HG03025 (cell line): Measurements from ENCODE around the gene BUD31.
"Not testable (repeated sequence)": the region's sequence is repeated elsewhere in the genome, so short reads cannot be mapped to it uniquely, and the experiment has no call there.

Experiments
- ATAC-seq: cut with Tn5 transposase; IDR thresholded peaks from one replicate; pipeline ENCODE4 v1.9.1; 2021; ENCODE audit warnings: mild to moderate bottlenecking, moderate library complexity; ENCODE audit not compliant: unreplicated experiment, low FRiP score

BUD31 gene

DNA sequence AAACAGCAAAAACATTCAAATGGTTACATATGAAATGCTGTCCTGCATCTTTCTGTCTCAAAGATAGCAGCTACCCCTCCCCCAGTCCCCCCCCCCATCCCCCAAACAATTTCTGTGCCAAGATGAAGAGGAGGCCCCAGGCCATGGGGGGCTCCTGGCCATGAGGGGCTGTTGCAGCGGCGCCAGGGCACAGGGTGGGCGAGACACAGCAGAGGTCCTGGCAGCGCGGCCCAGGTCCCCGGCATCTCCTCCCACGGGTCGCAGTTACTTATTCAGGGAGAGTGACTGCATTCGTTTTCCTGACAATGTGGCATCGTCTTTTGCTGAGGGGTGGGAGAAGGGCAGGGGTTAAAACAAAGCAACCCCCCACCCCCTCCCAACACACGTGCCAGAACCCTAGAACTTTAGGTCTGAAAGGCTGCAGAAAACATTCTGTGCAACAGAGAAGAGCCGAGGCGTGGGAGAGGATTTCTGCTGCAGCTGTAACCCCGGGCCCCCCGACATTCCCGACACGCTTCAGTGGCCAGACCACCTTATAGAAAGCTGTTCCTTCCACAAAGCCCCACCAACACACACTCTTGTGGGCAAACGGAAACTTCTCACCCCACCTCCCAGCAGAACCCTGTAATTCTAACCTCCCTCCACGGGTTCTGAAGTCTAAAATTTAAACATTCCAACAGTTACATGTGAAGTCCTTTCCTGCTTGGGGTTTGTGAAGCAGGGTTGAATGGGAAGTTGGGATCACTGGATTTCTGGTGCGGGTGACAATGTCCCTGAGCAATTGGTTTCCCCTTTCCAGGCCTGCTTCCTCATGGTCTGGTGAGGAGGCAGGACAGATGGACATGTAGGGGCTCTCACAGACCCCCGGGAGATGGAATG lies 12.1 kb upstream of the BUD31 start:
- ATAC-seq: no peak

DNA sequence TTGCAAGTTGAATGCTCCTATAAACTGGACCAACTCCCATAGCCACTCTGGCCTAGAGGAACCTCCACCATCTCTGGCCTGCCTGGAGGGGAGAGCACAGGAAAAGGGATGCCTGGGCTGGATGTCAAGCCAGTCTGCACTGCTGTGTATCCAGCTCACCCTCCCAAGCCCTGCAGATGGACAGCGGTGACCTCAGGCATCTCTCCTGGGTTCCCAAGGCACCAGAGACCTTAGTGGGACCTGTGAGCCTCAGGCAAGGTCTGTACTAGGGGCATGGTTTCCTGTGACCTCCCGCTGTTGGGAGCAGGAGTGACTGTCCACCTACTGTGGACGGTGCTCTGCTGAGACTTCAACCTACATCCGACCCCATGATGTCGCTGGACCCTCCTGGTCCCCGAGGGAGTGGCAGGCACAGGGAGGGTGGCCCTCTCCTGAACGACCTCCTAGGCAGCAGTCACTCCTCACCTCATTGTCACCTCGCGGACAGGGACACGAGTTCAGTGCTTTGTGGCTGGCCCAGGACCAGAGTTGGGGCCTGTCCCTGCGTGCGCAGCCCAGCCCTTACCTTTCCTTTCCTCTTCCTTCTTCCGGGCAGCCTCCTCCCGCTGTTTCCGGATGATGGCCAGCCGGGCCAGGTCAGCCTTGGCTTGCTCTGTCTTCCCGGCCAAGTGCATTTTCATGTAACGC lies 11.3 kb upstream of the BUD31 start:
- no peak for ATAC-seq

DNA sequence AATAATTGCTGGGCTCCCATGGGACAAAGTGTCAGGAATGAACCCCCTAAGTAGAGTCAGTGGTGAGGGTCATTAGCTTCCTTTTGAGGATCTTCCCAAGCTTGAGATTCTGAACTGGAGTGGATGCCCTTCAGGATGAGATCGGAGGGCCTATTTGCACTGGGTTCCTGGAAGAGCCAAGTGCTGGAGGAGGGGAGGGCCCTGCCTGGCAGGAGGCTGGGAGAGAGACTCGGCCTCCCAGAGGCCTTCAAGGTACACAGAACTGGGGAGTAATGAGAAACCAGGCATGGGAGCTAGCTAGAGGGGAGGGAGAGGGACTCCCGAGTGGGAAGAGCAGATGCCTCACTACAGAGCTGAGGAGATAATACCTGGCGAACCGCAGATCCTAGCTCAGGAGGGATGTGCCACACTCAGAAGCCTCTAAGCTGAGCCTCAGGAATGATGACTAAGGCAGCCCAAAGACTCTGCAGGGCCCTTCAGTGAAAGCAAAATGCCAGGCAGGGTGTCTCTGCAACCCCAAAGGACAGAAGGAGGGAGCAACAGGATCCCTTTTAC lies 9.8 kb upstream of the BUD31 start:
- ATAC-seq: no peak

DNA sequence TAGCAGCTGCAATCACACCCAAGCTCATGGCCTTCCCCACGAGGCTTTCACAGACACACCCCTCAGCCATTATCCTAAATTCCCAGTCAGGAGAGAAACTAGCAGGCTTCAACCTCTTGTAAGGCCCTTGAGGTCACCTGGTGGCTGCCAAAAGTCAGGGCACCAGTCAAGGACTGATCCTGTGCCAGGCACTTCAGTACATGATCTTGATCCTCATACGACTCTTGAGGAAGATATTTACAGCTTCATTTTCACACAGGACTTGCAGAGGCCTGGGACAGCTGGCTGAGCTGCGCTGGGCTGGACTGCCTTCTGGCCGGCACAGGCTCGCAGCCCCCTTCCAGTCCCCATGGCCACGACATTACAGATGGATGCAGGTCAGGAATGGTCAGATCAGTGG lies 9.2 kb upstream of the BUD31 start:
- no peak for ATAC-seq

DNA sequence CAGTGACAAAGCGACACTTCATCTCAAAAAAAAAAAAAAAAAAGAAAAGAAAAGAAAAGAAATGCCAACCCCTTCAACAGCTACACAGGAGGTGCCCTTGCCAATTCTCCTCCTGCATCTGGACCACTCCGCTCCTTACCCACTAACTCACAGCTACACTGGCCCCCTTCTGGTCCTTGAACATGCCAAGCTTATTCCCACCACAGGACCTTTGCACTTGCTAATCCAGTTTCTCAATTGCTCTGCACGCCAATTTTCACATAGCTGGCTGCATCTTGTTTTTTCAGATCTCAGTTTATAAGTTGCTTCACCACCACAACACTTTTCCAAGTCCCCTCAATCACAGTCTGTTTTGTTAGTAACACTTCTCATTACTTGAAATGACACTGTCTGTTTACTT lies 5.9 kb upstream of the BUD31 start:
- ATAC-seq: no peak

DNA sequence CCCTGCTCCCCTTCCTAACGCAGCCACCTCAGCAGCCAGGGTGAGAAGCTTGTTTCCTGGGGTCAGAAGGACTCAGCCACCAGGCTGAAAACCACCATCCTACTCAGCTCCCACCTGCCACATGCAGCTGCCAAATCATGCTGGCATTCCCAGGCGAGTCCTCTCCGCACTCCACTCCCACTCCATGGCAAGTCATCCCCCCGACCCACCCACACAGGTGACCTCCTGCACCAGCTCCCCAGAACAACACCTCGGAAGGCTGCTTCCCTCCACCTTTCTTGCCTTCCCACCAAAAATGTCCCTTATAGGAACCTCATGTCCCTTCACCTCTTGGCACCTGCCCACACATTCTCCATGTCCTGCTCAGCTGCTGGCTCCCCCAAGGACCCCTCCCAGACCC lies 5.0 kb upstream of the BUD31 start:
- ATAC-seq: no peak

DNA sequence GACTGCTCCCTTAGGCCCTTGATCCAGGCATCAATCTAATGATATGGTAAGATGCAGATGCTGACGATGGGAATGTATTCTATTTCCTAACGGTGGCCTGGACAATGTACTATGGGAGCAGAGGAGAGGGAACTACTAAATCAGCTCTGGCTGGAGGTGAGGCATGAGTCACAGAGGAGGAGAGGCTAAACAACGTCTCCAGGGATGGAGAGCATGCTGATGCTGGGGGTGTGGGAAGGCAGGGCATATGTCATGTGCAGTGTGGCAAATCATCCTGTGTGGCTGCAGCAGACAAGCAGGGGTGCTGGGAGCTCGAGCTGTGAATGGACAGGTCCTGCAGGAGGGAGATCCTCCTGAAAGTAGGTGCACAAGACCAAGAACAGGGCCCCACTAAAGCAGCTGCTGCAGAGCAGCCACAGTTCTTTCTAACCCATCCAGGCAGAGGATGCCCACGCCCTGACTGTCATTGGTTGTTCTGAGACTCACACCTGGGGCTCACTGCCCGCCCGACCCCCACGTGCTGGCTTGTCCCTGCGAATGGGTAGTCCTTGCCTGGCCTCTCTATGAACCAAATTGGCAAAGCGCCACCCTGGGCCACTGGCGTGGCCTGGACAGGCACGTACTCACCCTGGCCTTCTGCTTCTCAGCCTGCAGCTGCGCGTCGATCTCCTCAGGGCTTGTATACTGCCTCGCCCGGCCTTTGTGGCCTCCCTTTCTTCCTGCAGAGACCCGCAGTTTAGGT lies 4.4 kb upstream of the BUD31 start:
- no peak for ATAC-seq

DNA sequence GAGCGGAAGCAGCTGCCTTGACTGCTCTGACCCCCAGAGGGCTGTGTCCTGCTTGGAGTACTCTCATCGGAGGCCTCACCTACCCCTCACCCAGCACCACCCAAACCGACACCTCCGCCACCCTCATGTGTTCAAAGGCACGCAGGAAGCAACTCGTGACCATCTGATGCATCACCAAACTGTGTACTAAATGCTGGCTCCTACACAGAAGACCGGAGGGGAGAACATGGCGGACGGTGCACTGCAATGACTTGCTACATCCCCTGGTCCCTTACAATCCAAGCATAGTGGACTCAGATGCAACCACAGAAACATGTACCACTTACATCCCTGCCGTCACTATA lies 3.8 kb upstream of the BUD31 start:
- ATAC-seq: no peak

DNA sequence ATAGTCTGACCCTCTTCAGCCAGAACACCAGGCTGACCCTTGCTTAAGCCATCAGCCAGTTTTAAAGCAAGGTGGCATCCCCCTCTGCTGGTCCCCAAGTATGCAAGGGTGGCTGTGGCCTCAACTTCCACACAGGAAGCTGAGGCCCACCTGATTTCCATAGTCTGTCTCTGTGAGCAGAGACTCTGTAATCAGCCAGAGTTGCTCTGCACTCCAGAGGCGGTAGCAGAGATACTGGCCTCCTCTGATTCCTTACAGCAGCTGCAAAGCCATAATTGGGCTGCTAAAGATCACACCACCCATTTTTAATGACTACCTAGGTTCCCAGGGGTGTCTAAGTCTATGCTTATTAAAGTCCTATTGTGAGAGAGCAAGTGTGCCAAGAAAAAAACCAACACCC lies 2.2 kb upstream of the BUD31 start:
- no peak for ATAC-seq

DNA sequence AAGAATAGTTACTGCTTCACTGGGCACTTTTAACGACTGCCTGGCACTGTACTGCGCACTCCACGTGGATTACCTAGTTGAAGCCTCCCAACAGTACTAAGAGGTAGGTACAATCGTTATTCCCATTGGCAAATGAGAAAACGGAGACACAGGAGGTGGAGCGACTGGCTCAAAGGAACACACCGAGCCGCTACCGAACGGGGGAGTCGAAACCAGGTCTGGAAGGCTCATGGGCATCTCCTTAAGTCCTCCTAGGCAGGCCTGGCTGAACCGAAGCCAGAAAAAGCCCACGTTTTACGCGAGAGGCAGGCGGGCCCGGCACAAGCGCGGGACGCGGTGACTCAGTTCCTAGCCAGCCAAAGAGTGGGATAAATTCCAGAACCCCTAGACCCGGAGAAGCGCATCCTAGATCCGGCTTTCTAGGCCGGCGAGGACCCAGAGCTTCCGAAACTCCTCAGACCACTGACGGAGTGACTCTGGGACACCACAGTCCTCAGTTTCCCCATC lies 844 bp upstream of the BUD31 start:
- ATAC-seq: no peak

DNA sequence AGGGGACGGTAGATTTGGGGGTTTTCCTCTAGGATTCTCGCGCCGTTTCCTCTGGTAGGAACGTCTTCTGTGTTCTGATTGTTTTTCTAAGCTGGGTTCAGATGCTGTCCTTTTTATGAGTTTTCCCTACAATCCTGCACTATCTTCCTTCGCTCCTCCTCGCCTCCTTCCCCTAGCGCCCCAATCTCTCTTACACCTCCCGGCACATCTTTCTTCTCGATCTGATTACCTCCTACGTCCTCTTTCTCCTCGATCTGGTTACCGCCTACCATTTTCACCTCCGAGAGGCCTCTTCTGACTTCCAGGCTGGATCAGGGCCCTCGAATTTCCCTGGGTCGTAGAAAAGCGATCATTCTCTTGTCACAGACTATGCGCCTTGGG lies 413 bp downstream of the BUD31 start:
- peak; percentile 3 for ATAC-seq

DNA sequence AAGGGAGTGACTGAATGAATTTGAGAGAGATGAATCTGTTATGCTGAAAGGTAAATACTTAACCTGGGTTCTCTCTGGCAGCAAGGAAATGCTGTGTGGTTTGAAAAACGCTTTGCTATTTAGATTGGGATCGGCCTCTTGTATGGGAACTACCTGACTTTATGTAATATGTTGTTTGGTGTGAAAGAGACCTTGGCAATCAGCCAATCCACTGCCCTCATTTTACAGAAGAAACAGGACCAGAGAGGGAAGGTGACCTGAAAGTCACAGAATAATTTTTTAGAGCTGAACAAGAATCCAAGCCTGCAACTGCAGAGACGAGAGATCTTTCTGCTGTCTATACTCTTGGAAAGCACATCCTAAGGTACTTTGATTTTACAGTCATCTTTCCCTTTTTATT lies 1.0 kb downstream of the BUD31 start:
- ATAC-seq: no peak

DNA sequence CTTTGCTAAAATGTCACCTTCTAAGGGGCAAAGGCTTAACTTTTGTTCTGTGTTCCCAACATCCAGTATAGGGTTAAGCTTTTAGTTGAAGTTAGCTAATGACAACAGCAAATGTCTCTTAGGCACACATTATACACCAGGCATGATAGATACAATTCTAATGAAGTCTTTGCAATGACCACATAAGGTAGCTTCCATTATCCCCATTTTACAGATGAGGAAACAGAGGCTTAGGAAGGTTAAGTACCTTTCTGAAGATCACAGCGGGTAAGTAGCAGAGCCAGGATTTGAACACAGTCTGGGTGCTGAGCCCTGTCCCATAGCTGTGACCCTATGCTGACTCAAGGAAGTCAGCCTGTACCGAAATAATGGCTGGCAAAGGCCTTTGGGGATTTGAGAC lies 1.9 kb downstream of the BUD31 start:
- no peak for ATAC-seq

DNA sequence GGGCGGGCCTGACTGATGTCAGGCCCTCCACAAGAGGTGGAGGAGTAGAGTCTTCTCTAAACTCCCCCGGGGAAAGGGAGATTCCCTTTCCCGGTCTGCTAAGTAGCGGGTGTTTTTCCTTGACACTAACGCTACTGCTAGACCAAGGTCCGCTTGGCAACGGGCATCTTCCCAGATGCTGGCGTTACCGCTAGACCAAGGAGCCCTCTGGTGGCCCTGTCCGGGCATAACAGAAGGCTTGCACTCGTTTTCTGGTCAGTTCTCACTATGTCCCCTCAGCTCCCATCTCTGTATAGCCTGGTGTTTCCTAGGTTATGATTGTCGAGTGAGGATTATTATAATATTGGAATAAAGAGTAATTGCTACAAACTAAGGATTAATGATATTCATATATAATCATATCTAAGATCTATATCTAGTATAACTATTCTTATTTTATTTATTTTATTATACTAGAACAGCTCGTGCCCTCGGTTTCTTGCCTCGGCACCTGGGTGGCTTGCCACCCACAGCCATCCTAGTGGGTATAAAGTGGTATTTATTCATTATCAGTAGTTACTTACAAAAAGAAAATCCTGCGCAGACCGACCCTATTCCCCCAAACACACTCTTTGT lies 6.9 kb downstream of the BUD31 start:
- not testable (repeated sequence) for ATAC-seq

DNA sequence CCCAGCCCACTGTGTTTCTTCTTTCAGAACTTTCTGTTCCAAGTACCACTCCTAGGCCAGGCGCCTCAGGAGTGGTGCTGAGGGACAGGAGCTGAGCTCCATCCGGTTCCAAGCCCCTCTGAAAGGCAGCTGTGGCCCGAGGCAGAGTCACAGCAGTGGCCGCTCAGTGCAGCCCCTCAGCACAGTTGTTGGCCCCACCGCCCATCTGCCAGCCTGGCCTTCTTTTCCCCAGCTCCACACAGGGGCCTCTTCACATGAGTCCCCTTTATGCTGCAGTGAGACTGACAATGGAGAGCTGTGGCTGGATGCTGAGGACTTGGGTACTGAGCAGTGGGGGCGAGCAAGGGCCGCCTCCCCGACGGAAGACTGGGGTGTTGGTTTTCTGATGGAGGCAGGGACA lies 9.5 kb downstream of the BUD31 start:
- ATAC-seq: no peak

DNA sequence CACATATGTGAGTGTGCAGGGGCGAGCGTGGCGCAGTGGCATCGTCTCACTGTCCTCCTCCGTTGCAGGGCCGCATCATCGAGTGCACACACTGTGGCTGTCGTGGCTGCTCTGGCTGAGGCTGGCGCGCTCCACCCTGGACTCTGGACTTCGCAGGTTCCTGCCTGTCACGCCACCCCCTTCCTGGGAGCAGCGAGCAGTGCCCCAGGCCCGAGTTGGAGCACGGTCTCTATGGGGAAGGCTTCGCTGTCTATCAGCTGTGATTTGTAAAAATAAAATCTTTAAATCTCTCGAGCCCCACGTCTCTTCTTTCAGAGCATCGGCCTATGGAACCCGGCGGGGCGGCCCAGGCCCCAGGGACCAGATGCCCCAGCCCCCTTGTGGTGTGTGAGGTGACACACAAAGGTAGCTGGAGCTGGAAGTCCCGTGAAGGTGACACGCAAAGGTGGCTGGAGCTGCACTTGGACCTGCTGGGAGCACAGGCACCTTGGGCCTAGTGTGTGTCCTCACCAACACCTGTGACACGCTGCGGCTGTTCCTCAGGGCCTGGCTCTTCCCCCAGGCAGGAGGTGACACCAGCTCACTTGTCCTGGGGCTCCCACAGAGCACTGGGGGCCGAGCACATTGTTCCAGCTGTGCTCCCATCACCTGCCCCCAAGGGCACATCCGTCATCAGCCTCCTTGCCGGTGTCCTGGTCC lies 10.7 kb downstream of the BUD31 start:
- no peak for ATAC-seq

DNA sequence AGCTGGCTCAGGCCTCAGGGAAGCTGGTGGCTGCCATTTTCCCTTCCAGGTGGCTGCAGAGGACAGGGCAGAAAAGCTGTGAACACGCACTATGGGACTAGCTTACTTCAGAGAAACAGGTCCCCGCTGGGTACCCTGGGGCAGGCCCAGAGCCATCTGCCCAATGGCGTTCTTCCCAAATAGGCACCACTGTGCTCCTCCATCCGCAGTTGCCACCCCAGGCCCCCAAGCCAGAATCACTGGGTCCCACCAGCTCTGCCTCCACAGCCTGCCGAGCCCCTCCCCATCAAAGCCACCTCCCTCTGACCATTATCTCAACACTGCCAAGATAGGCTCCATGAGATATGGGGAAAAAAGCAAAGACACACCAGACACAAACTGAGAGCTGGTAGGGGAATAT lies 11.4 kb downstream of the BUD31 start:
- no peak for ATAC-seq

DNA sequence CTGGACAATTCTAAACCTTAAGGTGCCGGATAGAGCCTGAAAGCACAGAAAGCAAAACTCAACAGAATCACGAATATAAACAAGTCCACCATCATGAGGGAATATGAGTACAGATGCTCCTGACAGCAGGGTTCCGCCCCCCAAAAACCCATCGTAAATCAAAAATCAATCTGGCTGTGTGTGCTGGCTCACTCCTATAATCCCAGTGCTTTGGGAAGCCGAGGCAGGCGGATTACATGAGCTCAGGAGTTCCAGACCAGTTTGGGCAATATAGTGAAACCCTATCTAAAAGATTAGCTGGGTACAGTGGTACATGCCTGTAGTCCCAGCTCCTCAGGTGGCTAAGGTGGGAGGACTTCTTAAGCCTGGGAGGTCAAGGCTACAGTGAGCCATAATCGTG lies 12.2 kb downstream of the BUD31 start:
- ATAC-seq: no peak

DNA sequence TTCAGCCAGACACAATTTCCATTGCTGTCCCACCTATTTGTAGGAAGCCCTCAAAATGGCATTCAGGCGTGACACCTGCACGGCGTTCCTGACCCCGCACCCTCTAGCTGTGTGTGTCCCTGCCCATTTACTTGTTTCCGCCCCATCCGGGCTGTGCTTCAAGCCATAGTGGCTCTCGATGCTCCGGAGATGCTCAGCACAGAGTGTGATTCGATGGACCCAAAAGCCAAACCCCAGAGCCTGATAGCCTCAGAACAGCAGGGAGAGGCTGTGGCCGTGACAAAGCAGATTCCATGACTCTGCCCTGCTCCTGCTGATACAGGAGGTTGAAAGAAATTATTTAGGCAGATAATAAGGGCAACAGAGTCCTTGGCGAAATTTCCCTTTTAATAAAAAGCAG lies 13.4 kb downstream of the BUD31 start:
- no peak for ATAC-seq

DNA sequence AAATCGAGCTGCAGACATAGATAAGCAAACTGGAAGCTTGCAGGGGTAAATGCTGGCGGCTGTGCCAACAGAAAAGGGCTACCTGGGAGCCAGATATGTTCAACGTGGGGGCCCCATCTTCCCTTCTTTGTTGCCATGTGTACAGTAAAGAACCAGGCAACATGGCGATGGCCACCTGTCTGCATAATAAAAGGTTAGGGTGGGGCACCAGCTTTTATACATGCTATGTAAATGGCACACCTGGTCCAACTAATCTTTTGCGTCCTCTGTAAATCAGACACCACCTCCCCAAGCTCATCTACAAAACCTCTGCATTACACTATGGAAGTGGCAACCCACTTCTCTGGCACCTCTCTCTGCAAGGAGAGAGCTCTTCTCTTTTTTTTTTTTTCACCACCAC lies 13.9 kb downstream of the BUD31 start:
- ATAC-seq: no peak
